GM21515 (cell line): ENCODE results near the gene RNF38.
"Not testable (repeated sequence)": the region's sequence is repeated elsewhere in the genome, so short reads cannot be mapped to it uniquely, and the experiment has no call there.

ENCODE experiments used
- ATAC-seq: cut with Tn5 transposase; IDR thresholded peaks from one replicate; pipeline ENCODE4 v1.9.1; 2021; ENCODE audit not compliant: unreplicated experiment

Gene RNF38

GRCh38 chr9:36336131-36336907 lies 63.8 kb downstream of the RNF38 start:
- no peak for ATAC-seq

GRCh38 chr9:36332006-36332405 lies 68.1 kb downstream of the RNF38 start:
- ATAC-seq: no peak

GRCh38 chr9:36328798-36329411 lies 71.2 kb downstream of the RNF38 start:
- ATAC-seq: no peak

- ATAC-seq: no peak
Observed at GRCh38 chr9:36325081-36325828, 74.8 kb downstream of the RNF38 start.

- no peak for ATAC-seq
Observed at GRCh38 chr9:36323926-36324325, 76.1 kb downstream of the RNF38 start.

- no peak for ATAC-seq
Observed at GRCh38 chr9:36322462-36322861, 77.6 kb downstream of the RNF38 start.

- not testable (repeated sequence) for ATAC-seq
Observed at GRCh38 chr9:36321903-36322302, 78.2 kb downstream of the RNF38 start.

- no peak for ATAC-seq
Observed at GRCh38 chr9:36320466-36320865, 79.6 kb downstream of the RNF38 start.

- ATAC-seq: no peak
Observed at GRCh38 chr9:36319806-36320205, 80.3 kb downstream of the RNF38 start.

GRCh38 chr9:36319183-36319582 lies 80.9 kb downstream of the RNF38 start:
- no peak for ATAC-seq

- ATAC-seq: no peak
Observed at GRCh38 chr9:36318212-36318802, 81.8 kb downstream of the RNF38 start.

- no peak for ATAC-seq
Observed at GRCh38 chr9:36317766-36318165, 82.3 kb downstream of the RNF38 start.

GRCh38 chr9:36316611-36317317 lies 83.3 kb downstream of the RNF38 start:
- ATAC-seq: no peak

- ATAC-seq: no peak
Observed at GRCh38 chr9:36316049-36316448, 84.0 kb downstream of the RNF38 start.

GRCh38 chr9:36315283-36315682 lies 84.8 kb downstream of the RNF38 start:
- ATAC-seq: no peak

GRCh38 chr9:36314740-36315139 lies 85.3 kb downstream of the RNF38 start:
- ATAC-seq: no peak

GRCh38 chr9:36306471-36307306 lies 93.4 kb downstream of the RNF38 start:
- ATAC-seq: no peak

- ATAC-seq: not testable (repeated sequence)
Observed at GRCh38 chr9:36304366-36304765, 95.7 kb downstream of the RNF38 start.

- ATAC-seq: no peak
Observed at GRCh38 chr9:36301227-36301626, 98.8 kb downstream of the RNF38 start.

- no peak for ATAC-seq
Observed at GRCh38 chr9:36298566-36298965, 101.5 kb downstream of the RNF38 start.
